Fibroblast of lung (primary cell): Measurements from ENCODE around the gene SERPINB10. TPM values are rescaled to one million over a fixed set of nuclear protein-coding genes. Genes with fewer than 3 reads are reported as not detected.

Source experiments
- DNase-seq, 2 donors: peaks; one replicate each; pipeline versions ENCODE4 v3.0.0 to v3.0.0-alpha.2; 2010; ENCODE audit warnings: low read depth in 2 of 2
- H2AFZ ChIP-seq: 2 replicates; pipeline ENCODE4 v1.5.1; 2012; ENCODE audit warnings: low read length, control low read depth, inconsistent platforms
- H3K27ac ChIP-seq: 2 replicates; pipeline ENCODE4 v1.5.1; 2011; ENCODE audit warnings: low read length, control low read depth; ENCODE audit not compliant: insufficient read depth
- H3K27me3 ChIP-seq: 2 replicates; pipeline ENCODE4 v1.5.1; 2011; ENCODE audit warnings: mild to moderate bottlenecking, low read length; ENCODE audit not compliant: control insufficient read depth, insufficient read depth
- H3K36me3 ChIP-seq: 2 replicates; pipeline ENCODE4 v1.5.1; 2011; ENCODE audit warnings: low read length; ENCODE audit not compliant: control insufficient read depth, insufficient read depth
- H3K4me1 ChIP-seq: 2 replicates; pipeline ENCODE4 v1.5.1; 2011; ENCODE audit warnings: low read length; ENCODE audit not compliant: control insufficient read depth, insufficient read depth; ENCODE audit errors: extremely low read depth
- H3K4me2 ChIP-seq: 2 replicates; pipeline ENCODE4 v1.5.1; 2011; ENCODE audit warnings: low read length, control low read depth; ENCODE audit not compliant: insufficient read depth; ENCODE audit errors: extremely low read depth
- H3K4me3 ChIP-seq, 4 experiments: fragments of 200-600 bp in 1 of 4; sonication (generic) in 1 of 4; replicated peaks in 1 of 4; 2 replicates each; pipeline ENCODE4 v1.5.1; 2011 to 2016; ENCODE audit warnings: low read length in 4 of 4, low read depth in 3 of 4, mild to moderate bottlenecking in 3 of 4, control low read depth in 2 of 4, inconsistent platforms in 1 of 4, mixed read lengths in 1 of 4; ENCODE audit not compliant: insufficient read depth in 1 of 4; ENCODE audit errors: control extremely low read depth in 1 of 4
- H3K79me2 ChIP-seq: 2 replicates; pipeline ENCODE4 v1.5.1; 2012; ENCODE audit warnings: mild to moderate bottlenecking, low read length, inconsistent platforms; ENCODE audit not compliant: control insufficient read depth, insufficient read depth
- H3K9ac ChIP-seq: 2 replicates; pipeline ENCODE4 v1.5.1; 2011; ENCODE audit warnings: mild to moderate bottlenecking, low read length, control low read depth; ENCODE audit not compliant: insufficient read depth
- H3K9me3 ChIP-seq: 2 replicates; pipeline ENCODE4 v1.5.1; 2012; ENCODE audit warnings: low read depth, low read length; ENCODE audit not compliant: control insufficient read depth, insufficient read depth
- H4K20me1 ChIP-seq: 2 replicates; pipeline ENCODE4 v1.5.1; 2011; ENCODE audit warnings: low read length; ENCODE audit not compliant: control insufficient read depth, insufficient read depth; ENCODE audit errors: extremely low read depth
- CTCF ChIP-seq, 2 donors: IDR thresholded peaks in 1 of 2; conservative IDR thresholded peaks in 1 of 2; 1 replicate in 1 of 2; 2 replicates in 1 of 2; pipeline ENCODE4 v1.5.1; 2011 to 2012; ENCODE audit warnings: low read length in 2 of 2, control low read depth in 1 of 2, inconsistent platforms in 1 of 2, low read depth in 1 of 2, mild to moderate bottlenecking in 1 of 2
- EZH2 ChIP-seq: IDR thresholded peaks from 2 replicates; pipeline ENCODE4 v1.5.1; 2012; ENCODE audit warnings: low read length, control low read depth, mild to moderate bottlenecking; ENCODE audit errors: missing control alignments
- polyA plus RNA-seq, 2 donors: library from polyadenylated mRNA; depleted of rRNA in 1 of 2; stranded (reverse) in 1 of 2; unstranded in 1 of 2; fragments of >200 nt; gene quantifications; 2 replicates each; pipeline ENCODE4 v1.2.1, GENCODE V29; 2011 to 2012; ENCODE audit warnings: missing spikeins in 1 of 2
- total RNA-seq: library from RNA; depleted of rRNA; stranded (reverse); fragments of >200 nt; gene quantifications from 2 replicates; pipeline ENCODE4 v1.2.1, GENCODE V29; 2014

Gene SERPINB10
- total and polyA plus RNA-seq, 2 donors (not counting 1 experiment from before 2014, with no cell fraction given) = 0.08 TPM; not detected in 1

GRCh38 chr18:63982361-63982760 lies 74.6 kb downstream of the SERPINB10 start:
- Histone ChIP-seq H4K20me1 (no peaks in the 10 kb centered on the region), H3K36me3 (peaks cover 11% of the 10 kb centered on the region), H3K4me1 (peaks cover 3% of the 10 kb centered on the region), H3K4me3 (no peak overlapping the region), H3K9ac (no peak overlapping the region), H2AFZ (no peak overlapping the region), H3K79me2 (peaks cover 6% of the 10 kb centered on the region), H3K4me2 (no peak overlapping the region), H3K9me3 (no peaks in the 10 kb centered on the region), H3K27me3 (no peaks in the 10 kb centered on the region), H3K27ac (no peak overlapping the region)
- DNase-seq = no peak
- TF ChIP-seq CTCF (conservative IDR thresholded peaks at IDR 0.05 in 1 of 2, IDR thresholded peaks at IDR 0.05 in 1 of 2; ENCODE audit: low read depth in 1 of 2, low read length in 2 of 2) (no peak), EZH2 (no peak)

Other genes with a start within 250 kb of the SERPINB10 start
- not detected in 2 replicates for gene SERPINB3, start 246.1 kb upstream of the SERPINB10 start, total RNA-seq
- gene SERPINB3, start 246.1 kb upstream of the SERPINB10 start, polyA plus RNA-seq = not detected in 2 replicates
- gene SERPINB11, start 205.0 kb upstream of the SERPINB10 start, total RNA-seq = not detected in 2 replicates
- not detected in 2 replicates for gene SERPINB11, start 205.0 kb upstream of the SERPINB10 start, polyA plus RNA-seq
- 1.0 and 3.0 TPM in 2 replicates for gene SERPINB7, start 132.5 kb upstream of the SERPINB10 start, total RNA-seq
- 6.7 and 15.6 TPM in 2 replicates for gene SERPINB7, start 132.5 kb upstream of the SERPINB10 start, polyA plus RNA-seq
- gene SERPINB2, start 20.3 kb upstream of the SERPINB10 start, total RNA-seq = 3.9 and 12.1 TPM in 2 replicates
- 25.0 and 131 TPM in 2 replicates for gene SERPINB2, start 20.3 kb upstream of the SERPINB10 start, polyA plus RNA-seq
- 0.83 TPM in 1 of 2 replicates, not detected in the other for gene HMSD, start 41.3 kb downstream of the SERPINB10 start, total RNA-seq
- gene HMSD, start 41.3 kb downstream of the SERPINB10 start, polyA plus RNA-seq = 0.56 and 4.3 TPM in 2 replicates
- gene SERPINB8, start 62.1 kb downstream of the SERPINB10 start, total RNA-seq = 8.7 and 9.7 TPM in 2 replicates
- gene SERPINB8, start 62.1 kb downstream of the SERPINB10 start, polyA plus RNA-seq = 21.0 and 24.8 TPM in 2 replicates
- not detected in 2 replicates for gene LINC00305, start 241.1 kb downstream of the SERPINB10 start, total RNA-seq
- gene LINC00305, start 241.1 kb downstream of the SERPINB10 start, polyA plus RNA-seq = not detected in 2 replicates